Keratinocyte (primary cell): ENCODE data around the gene ARHGAP12. TPM values are rescaled to one million over a fixed set of nuclear protein-coding genes. Genes with fewer than 3 reads are reported as not detected.

Experiments
- DNase-seq: peaks from one replicate; pipeline ENCODE4 v3.0.0-alpha.2; 2011; ENCODE audit warnings: low read depth, missing footprints, low spot score
- FAIRE-seq: peaks from 2 replicates; lab custom pipeline; 2011; peaks lifted over from hg19 to GRCh38; lab: Jason Lieb, UNC
- H2AFZ ChIP-seq: 2 replicates; pipeline ENCODE4 v1.6.0; 2012; ENCODE audit warnings: low read length, control low read depth, inconsistent platforms; ENCODE audit not compliant: control insufficient read depth
- H3K27ac ChIP-seq: 2 replicates; pipeline ENCODE4 v1.5.1; 2011; ENCODE audit warnings: low read length; ENCODE audit not compliant: control insufficient read depth, insufficient read depth
- H3K27me3 ChIP-seq: 3 replicates; pipeline ENCODE4 v1.6.0; 2011; ENCODE audit warnings: low read length; ENCODE audit not compliant: control insufficient read depth, insufficient read depth; ENCODE audit errors: extremely low read depth
- H3K36me3 ChIP-seq, 2 experiments: 2 replicates in 1 of 2; 3 replicates in 1 of 2; pipeline ENCODE4 v1.5.1; 2011; ENCODE audit warnings: low read length in 2 of 2, mild to moderate bottlenecking in 1 of 2; ENCODE audit not compliant: control insufficient read depth in 2 of 2, insufficient read depth in 2 of 2; ENCODE audit errors: extremely low read depth in 1 of 2
- H3K4me1 ChIP-seq: 3 replicates; pipeline ENCODE4 v1.5.1; 2011; ENCODE audit warnings: low read length; ENCODE audit not compliant: control insufficient read depth, insufficient read depth; ENCODE audit errors: extremely low read depth
- H3K4me2 ChIP-seq: 3 replicates; pipeline ENCODE4 v1.6.0; 2011; ENCODE audit warnings: low read depth, low read length; ENCODE audit not compliant: control insufficient read depth, insufficient read depth; ENCODE audit errors: extremely low read depth
- H3K4me3 ChIP-seq, 3 experiments: fragments of 200-600 bp in 1 of 3; sonication (generic) in 1 of 3; 2 replicates in 2 of 3; 3 replicates in 1 of 3; pipeline ENCODE4 v1.5.1; 2011 to 2016; ENCODE audit warnings: low read length in 3 of 3, mild to moderate bottlenecking in 3 of 3, control low read depth in 2 of 3, inconsistent platforms in 1 of 3, low read depth in 1 of 3, mixed read lengths in 1 of 3, mixed run types in 1 of 3, moderate library complexity in 1 of 3; ENCODE audit not compliant: control insufficient read depth in 2 of 3, insufficient read depth in 2 of 3; ENCODE audit errors: extremely low read depth in 1 of 3
- H3K79me2 ChIP-seq: 2 replicates; pipeline ENCODE4 v1.6.0; 2012; ENCODE audit warnings: low read length; ENCODE audit not compliant: control insufficient read depth, insufficient read depth
- H3K9ac ChIP-seq: 3 replicates; pipeline ENCODE4 v1.6.0; 2011; ENCODE audit warnings: low read length; ENCODE audit not compliant: control insufficient read depth, insufficient read depth; ENCODE audit errors: extremely low read depth
- H3K9me1 ChIP-seq: 3 replicates; pipeline ENCODE4 v1.6.0; 2011; ENCODE audit warnings: low read length; ENCODE audit not compliant: control insufficient read depth, insufficient read depth; ENCODE audit errors: extremely low read depth
- H3K9me3 ChIP-seq: 2 replicates; pipeline ENCODE4 v1.5.1; 2012; ENCODE audit warnings: low read depth, low read length; ENCODE audit not compliant: control insufficient read depth
- H4K20me1 ChIP-seq: 3 replicates; pipeline ENCODE4 v1.6.0; 2011; ENCODE audit warnings: low read length; ENCODE audit not compliant: control insufficient read depth, insufficient read depth; ENCODE audit errors: extremely low read depth
- EZH2 ChIP-seq: IDR thresholded peaks from one replicate; pipeline ENCODE4 v1.6.1; 2012; ENCODE audit warnings: inconsistent platforms, mild to moderate bottlenecking, low read length, moderate library complexity
- dilution Hi-C: fragments of 300-500 bp; cut with MboI; formaldehyde crosslinking; loops from one replicate; pipeline ENCODE4 v1.7.0; 2020; ENCODE audit warnings: low sequenced_read_pairs; ENCODE audit not compliant: extremely low pct_ligation_motif_present
- polyA plus RNA-seq, 5 experiments: library from polyadenylated mRNA; depleted of rRNA in 3 of 5; stranded (reverse) in 3 of 5; stranded (forward) in 1 of 5; unstranded in 1 of 5; fragments of >200 nt; gene quantifications; 1 replicate in 1 of 5; 2 replicates in 3 of 5; 3 replicates in 1 of 5; pipeline versions ENCODE4 v1.2.1 to v1.2.3, GENCODE V29; 2011 to 2012; ENCODE audit warnings: missing spikeins in 2 of 5, low read depth in 1 of 5, low replicate concordance in 1 of 5
- TF ChIP-seq, protein P1 (sequence below), 3 experiments: IDR thresholded peaks in 1 of 3; conservative IDR thresholded peaks in 1 of 3; optimal IDR thresholded peaks in 1 of 3; 2 replicates in 2 of 3; 3 replicates in 1 of 3; pipeline versions ENCODE3 to v1.5.1; 2011; ENCODE audit warnings: low read length in 3 of 3, mild to moderate bottlenecking in 3 of 3, moderate library complexity in 2 of 3, control low read depth in 1 of 3, inconsistent platforms in 1 of 3; ENCODE audit not compliant: insufficient read depth in 2 of 3; ENCODE audit errors: extremely low read depth in 1 of 3

Gene ARHGAP12
- polyA plus RNA-seq, 1 donor (not counting 4 experiments of a cell fraction or from before 2014, with no cell fraction given), result 26.6 TPM

DNA sequence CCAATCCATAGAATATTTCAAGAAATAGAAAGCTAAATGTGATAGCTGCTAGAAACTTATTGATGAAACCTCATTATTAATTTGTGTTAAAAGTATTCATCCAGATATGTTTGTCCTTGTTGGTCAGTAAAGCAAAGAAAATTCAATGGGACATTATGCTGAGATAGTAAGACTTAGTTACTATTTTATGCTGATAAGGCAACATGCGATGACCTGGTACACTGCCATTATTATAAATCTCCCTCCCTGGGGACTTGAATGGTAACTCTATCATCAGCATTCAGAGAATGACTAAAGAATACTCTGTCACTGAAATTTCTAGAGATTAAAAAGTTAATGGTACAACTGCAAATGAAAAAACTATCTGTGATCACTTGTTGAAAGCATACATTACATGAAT, 54.9 kb downstream of the ARHGAP12 start:
- no peak overlapping the region for H3K4me2 ChIP-seq
- H3K27ac ChIP-seq, result no peak overlapping the region
- dilution Hi-C loops, result no loop called here
- peaks cover 58% of the 10 kb centered on the region for H3K79me2 ChIP-seq
- H3K9ac ChIP-seq, result no peak overlapping the region
- H2AFZ ChIP-seq, result no peak overlapping the region
- TF ChIP-seq EZH2, result no peak
- TF ChIP-seq, protein P1, sequence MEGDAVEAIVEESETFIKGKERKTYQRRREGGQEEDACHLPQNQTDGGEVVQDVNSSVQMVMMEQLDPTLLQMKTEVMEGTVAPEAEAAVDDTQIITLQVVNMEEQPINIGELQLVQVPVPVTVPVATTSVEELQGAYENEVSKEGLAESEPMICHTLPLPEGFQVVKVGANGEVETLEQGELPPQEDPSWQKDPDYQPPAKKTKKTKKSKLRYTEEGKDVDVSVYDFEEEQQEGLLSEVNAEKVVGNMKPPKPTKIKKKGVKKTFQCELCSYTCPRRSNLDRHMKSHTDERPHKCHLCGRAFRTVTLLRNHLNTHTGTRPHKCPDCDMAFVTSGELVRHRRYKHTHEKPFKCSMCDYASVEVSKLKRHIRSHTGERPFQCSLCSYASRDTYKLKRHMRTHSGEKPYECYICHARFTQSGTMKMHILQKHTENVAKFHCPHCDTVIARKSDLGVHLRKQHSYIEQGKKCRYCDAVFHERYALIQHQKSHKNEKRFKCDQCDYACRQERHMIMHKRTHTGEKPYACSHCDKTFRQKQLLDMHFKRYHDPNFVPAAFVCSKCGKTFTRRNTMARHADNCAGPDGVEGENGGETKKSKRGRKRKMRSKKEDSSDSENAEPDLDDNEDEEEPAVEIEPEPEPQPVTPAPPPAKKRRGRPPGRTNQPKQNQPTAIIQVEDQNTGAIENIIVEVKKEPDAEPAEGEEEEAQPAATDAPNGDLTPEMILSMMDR (optimal IDR thresholded peaks at IDR 0.05 in 1 of 3, IDR thresholded peaks at IDR 0.05 in 1 of 3, conservative IDR thresholded peaks at IDR 0.05 in 1 of 3; ENCODE audit: extremely low read depth in 1 of 3, insufficient read depth in 2 of 3, low read length in 3 of 3), result no peak
- no peak for FAIRE-seq
- H3K9me1 ChIP-seq, result no peaks in the 10 kb centered on the region
- H3K4me3 ChIP-seq, result no peak overlapping the region
- H4K20me1 ChIP-seq, result no peaks in the 10 kb centered on the region
- DNase-seq, result no peak
- no peaks in the 10 kb centered on the region for H3K4me1 ChIP-seq
- no peaks in the 10 kb centered on the region for H3K27me3 ChIP-seq
- no peaks in the 10 kb centered on the region for H3K36me3 ChIP-seq
- H3K9me3 ChIP-seq, result no peaks in the 10 kb centered on the region

DNA sequence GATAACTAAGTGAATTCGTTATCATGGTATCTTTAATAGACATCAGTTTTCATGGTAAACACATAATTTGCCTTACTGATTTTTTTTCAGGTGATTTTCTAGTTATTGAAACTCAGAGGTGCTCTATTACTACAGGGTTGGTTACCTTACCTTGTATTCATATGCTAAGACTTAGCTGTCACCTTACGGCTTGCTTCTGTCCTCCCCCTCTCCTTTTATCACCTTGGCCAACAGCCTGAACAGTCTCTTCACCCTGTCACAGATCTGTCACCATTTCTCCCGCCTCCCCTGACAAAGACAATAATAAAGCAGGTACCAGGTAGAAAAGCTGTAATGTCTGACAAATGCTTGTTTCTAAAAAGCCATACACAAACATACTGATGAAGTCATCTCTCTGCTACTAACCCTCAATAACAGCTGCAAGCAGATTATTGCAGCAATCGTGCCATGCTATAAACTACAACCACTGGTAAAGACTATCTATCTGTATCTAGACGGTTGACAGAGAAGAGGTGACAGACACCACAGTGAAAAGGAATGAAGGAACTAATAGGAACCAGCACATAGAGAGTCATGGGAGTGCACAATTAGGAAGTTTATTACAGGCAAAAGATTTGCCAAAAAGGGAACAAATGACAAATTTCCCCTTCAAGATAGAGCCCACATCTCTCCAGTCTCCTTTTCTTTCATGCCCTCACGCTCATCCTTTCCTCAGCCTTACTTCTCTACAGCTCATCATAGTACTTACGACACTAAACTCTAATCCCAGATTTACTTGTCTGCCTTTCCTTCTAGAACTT, 57.2 kb downstream of the ARHGAP12 start:
- no peaks in the 10 kb centered on the region for H3K9me3 ChIP-seq
- no peak overlapping the region for H3K9ac ChIP-seq
- H3K79me2 ChIP-seq, result peaks cover 66% of the 10 kb centered on the region
- no peak for TF ChIP-seq EZH2
- TF ChIP-seq, protein P1 (optimal IDR thresholded peaks at IDR 0.05 in 1 of 3, IDR thresholded peaks at IDR 0.05 in 1 of 3, conservative IDR thresholded peaks at IDR 0.05 in 1 of 3; ENCODE audit: extremely low read depth in 1 of 3, insufficient read depth in 2 of 3, low read length in 3 of 3), result no peak
- no peaks in the 10 kb centered on the region for H3K36me3 ChIP-seq
- no peaks in the 10 kb centered on the region for H3K27me3 ChIP-seq
- peak; percentile 55 for FAIRE-seq
- no peak overlapping the region for H2AFZ ChIP-seq
- dilution Hi-C loops, result no loop called here
- H3K27ac ChIP-seq, result no peak overlapping the region
- no peaks in the 10 kb centered on the region for H4K20me1 ChIP-seq
- peaks cover 11% of the 10 kb centered on the region for H3K4me1 ChIP-seq
- no peak overlapping the region for H3K4me2 ChIP-seq
- H3K9me1 ChIP-seq, result no peaks in the 10 kb centered on the region
- DNase-seq, result no peak
- H3K4me3 ChIP-seq, result no peak overlapping the region
